ENCODE data around the gene LGALS13. TPM values are rescaled to one million over a fixed set of nuclear protein-coding genes. Genes with fewer than 3 reads are reported as not detected.

Gene LGALS13
- total and polyA plus RNA-seq, 2 of the 8 experiments (the other 6 are each of a cell fraction or from before 2014, with no cell fraction given), result not detected

DNA sequence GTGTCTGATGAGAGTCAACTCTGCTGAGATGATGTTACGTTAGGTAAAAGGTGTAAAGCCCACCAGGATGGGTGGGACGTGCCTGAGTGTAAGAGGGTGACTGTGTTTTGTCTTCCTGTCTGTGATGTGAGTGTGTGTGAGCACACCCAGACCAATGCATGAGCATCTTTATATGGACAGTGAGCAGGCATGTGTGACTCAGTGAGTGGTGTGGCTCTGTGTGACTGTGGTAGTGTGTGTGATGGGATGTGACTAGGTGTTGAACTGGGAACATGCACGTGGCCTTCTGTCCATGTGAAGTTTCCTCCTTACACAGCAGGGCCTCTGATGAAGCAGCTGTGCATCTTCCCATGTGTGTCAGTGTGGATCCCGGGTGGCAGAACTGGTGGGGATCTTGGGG is 35.6 kb downstream of the LGALS13 start:
- Histone ChIP-seq H3K18ac (ENCODE audit: extremely low read depth, low read length) (no peak overlapping the region), H3K79me2 (ENCODE audit: control insufficient read depth in 1 of 2, insufficient read depth in 2 of 2, low read length in 2 of 2) (no peaks in the 10 kb centered on the region), H4K8ac (ENCODE audit: extremely low read depth, insufficient read depth, low read length) (no peak overlapping the region), H4K20me1 (replicated peaks in 1 of 2; ENCODE audit: control insufficient read depth in 1 of 2, insufficient read depth in 2 of 2, low read length in 2 of 2) (no peaks in the 10 kb centered on the region), H3K27ac (ENCODE audit: low read depth, low read length) (no peak overlapping the region), H3K27me3 (replicated peaks in 1 of 4; ENCODE audit: control insufficient read depth in 3 of 4, extremely low read depth in 1 of 4, insufficient read depth in 3 of 4, low read length in 3 of 4) (0 out of 7 replicates have a peak, but pooled peaks cover 0 to 2% (median 0%) of the 10 kb centered on the region in 4 experiments), H3K4ac (replicated peaks; ENCODE audit: insufficient read length, low read depth, low read length) (no peak overlapping the region), H2AK5ac (ENCODE audit: low read depth, low read length) (no peak overlapping the region), H3K9me3 (ENCODE audit: insufficient read depth in 2 of 2, low read depth in 1 of 2, low read length in 1 of 2) (no peaks in the 10 kb centered on the region), H3K79me1 (ENCODE audit: low read depth, low read length) (no peaks in the 10 kb centered on the region), H2BK20ac (ENCODE audit: low read length) (no peak overlapping the region), H3K14ac (ENCODE audit: insufficient read length) (no peak overlapping the region), H3K4me3 (ENCODE audit: extremely low read depth in 1 of 4, insufficient read depth in 2 of 4, low read depth in 3 of 4, low read length in 4 of 4) (no peak overlapping the region), H4K91ac (replicated peaks; ENCODE audit: insufficient read length, low read length) (no peak overlapping the region), H2BK12ac (ENCODE audit: low read depth, low read length) (no peak overlapping the region), H2BK15ac (ENCODE audit: low read length) (no peak overlapping the region), H3K23ac (ENCODE audit: insufficient read length) (no peak overlapping the region), H2BK5ac (ENCODE audit: low read depth, low read length) (no peak overlapping the region), H3K9ac (replicated peaks in 1 of 4; ENCODE audit: extremely low read depth in 1 of 4, low read depth in 3 of 4, low read length in 3 of 4) (no peak overlapping the region), H3K36me3 (ENCODE audit: control insufficient read depth in 2 of 4, insufficient read depth in 4 of 4, low read length in 3 of 4) (no peaks in the 10 kb centered on the region), H3K23me2 (ENCODE audit: low read depth, low read length) (no peaks in the 10 kb centered on the region), H2AFZ (ENCODE audit: low read length) (no peak overlapping the region; the same call in 1 of the 2 replicates), H3K4me1 (replicated peaks in 1 of 4; ENCODE audit: control insufficient read depth in 3 of 4, insufficient read depth in 4 of 4, low read length in 3 of 4) (no peaks in the 10 kb centered on the region), H3K4me2 (ENCODE audit: insufficient read depth in 1 of 2, low read depth in 2 of 2, low read length in 2 of 2) (no peak overlapping the region), H3K56ac (replicated peaks; ENCODE audit: insufficient read length, low read depth, low read length) (no peak overlapping the region), H4K5ac (ENCODE audit: insufficient read length, low read depth, low read length) (no peak overlapping the region), H2BK120ac (replicated peaks; ENCODE audit: low read depth, low read length) (no peak overlapping the region)
- FAIRE-seq (no peak), DNase-seq (ENCODE audit: low read depth in 1 of 2, low spot score in 2 of 2) (no peak)
- CTCF ChIA-PET (ENCODE audit: partially characterized antibody), result interaction anchor here (1.7 kb wide), 1 partner anchor 86 kb away, joined by 5 read pairs; no protein-coding TSS in a partner anchor
- POLR2A ChIA-PET (ENCODE audit: partially characterized antibody), result no interaction called here
- 78% methylated on average over 4 of the region's 4 CpGs; no CpG with 5 or more reads in 1 of the 2 experiments for WGBS, 2 experiments (ENCODE audit: extremely low coverage in 1 of 2, insufficient coverage in 1 of 2, insufficient read length in 1 of 2, insufficient replicate concordance in 2 of 2, low coverage in 1 of 2, low lambda C conversion rate in 2 of 2, missing lambda C conversion rate in 1 of 2)
- TF ChIP-seq KDM4A (IDR thresholded peaks at IDR 0.05; ENCODE audit: low read depth, low read length, severe bottlenecking) (no peak), BACH1 (IDR thresholded peaks at IDR 0.05; ENCODE audit: low read length) (no peak), POLR2A (IDR thresholded peaks at IDR 0.05; ENCODE audit: control extremely low read depth in 1 of 2, low read depth in 2 of 2, low read length in 2 of 2) (no peak), CEBPB (IDR thresholded peaks at IDR 0.05; ENCODE audit: low read depth, low read length) (no peak)

Measured in H1 (cell line).